Measurements from ENCODE around the gene CLDN34. TPM values are rescaled to one million over a fixed set of nuclear protein-coding genes. Genes with fewer than 3 reads are reported as not detected.

The CLDN34 gene
- total RNA-seq, 4 donors from 2014 or later = 0.26 to 3.1 (median 1.7) TPM; not detected in 1

DNA sequence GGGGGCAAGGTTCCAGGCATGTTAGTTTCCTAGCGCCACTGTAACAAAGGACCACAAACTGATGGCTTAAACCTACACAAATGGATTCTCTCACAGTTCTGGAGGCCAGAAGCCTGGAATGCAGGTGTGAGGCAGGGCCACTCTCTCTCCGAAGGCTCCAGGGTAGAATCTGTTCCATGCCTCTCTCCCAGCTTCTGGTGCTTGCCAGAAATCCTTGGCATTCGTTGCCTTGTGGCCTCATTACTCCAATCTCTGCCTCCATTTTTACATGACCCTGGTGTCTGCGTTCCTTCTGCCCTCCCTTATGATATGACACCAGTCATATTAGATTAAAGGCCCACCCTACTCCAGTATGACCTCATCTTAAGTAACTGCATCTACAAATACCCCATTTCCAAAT, 39.6 kb downstream of the CLDN34 start:
- TF ChIP-seq POLR2A (IDR thresholded peaks at IDR 0.05) (no peak), CTCF (IDR thresholded peaks at IDR 0.05) (no peak)
- DNase-seq = no peak
- H3K4me3 ChIP-seq = no peak overlapping the region
- no peak overlapping the region for H3K27ac ChIP-seq
- H3K36me3 ChIP-seq = no peaks in the 10 kb centered on the region
- H3K9me3 ChIP-seq = no peaks in the 10 kb centered on the region
- intact Hi-C loops (cut with DNase I) = no loop called here
- WGBS, 2 donors = 68% methylated on average over 4 of the region's 4 CpGs; no CpG with 5 or more reads in 1 of the 2 donors
- peaks cover 0 to 25% (median 11%) of the 10 kb centered on the region in 3 donors for H3K4me1 ChIP-seq
- no peaks in the 10 kb centered on the region for H3K27me3 ChIP-seq

DNA sequence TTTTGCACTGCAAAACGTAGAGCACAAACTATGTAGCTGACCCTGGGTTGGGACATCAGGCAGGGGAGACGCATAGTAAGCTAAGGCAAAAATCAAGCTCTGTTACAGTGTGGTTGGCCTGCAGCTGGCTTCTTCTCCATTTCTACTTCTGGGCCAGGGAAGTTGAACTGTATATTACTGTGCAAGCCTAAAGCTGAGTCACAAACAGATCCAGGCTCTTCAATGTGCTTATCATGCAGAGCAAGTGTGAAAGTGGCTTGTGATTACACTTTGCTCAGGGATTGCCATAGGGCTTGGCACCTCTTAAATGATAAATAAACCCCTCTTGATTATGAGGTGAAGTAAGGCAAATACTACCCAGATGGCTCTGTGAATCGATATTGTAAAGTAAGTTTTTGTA, 40.5 kb downstream of the CLDN34 start:
- intact Hi-C loops (cut with DNase I) = no loop called here
- Histone ChIP-seq H3K4me3 (no peak overlapping the region), H3K36me3 (no peaks in the 10 kb centered on the region), H3K27me3 (no peaks in the 10 kb centered on the region), H3K4me1 (peaks cover 0 to 33% (median 11%) of the 10 kb centered on the region in 3 donors), H3K9me3 (no peaks in the 10 kb centered on the region), H3K27ac (no peak overlapping the region)
- DNase-seq = no peak
- WGBS, 2 donors = 53 to 66% methylated on average over 3 of the region's 3 CpGs
- TF ChIP-seq CTCF (IDR thresholded peaks at IDR 0.05) = no peak
- no peak for TF ChIP-seq POLR2A (IDR thresholded peaks at IDR 0.05)

- Histone ChIP-seq H3K27me3 (no peaks in the 10 kb centered on the region), H3K4me3 (no peak overlapping the region), H3K9me3 (no peaks in the 10 kb centered on the region), H3K4me1 (peaks cover 0 to 34% (median 11%) of the 10 kb centered on the region in 3 donors), H3K27ac (no peak overlapping the region), H3K36me3 (no peaks in the 10 kb centered on the region)
- DNase-seq = no peak
- intact Hi-C loops (cut with DNase I) = no loop called here
- TF ChIP-seq CTCF (IDR thresholded peaks at IDR 0.05) (no peak), POLR2A (IDR thresholded peaks at IDR 0.05) (no peak)
- 40 to 72% methylated on average over 1 to 2 of the region's 2 CpGs for WGBS, 2 donors
Measured at GRCh38 chrX:10008483-10009056, 41.4 kb downstream of the CLDN34 start.

DNA sequence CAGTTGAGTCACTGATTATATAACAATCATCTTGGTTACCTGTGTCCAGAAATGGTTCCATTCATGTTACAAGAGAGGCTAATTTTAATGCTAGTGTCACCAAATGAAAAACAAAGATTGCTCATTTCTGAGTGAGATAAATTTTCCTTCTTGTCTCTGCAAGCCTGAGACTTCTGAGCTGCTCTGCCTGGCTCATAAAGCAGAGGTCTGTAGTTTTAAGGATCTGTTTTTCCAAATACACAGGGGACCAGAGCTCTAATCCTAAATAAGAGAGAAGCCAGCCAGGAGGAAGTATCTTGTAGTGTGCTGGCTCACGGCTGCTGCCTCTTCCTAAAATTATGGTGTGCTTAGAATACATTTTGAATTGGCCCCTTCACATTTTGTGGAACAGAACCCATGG, 42.6 kb downstream of the CLDN34 start:
- no peak overlapping the region for H3K27ac ChIP-seq
- no peaks in the 10 kb centered on the region for H3K27me3 ChIP-seq
- H3K36me3 ChIP-seq = no peaks in the 10 kb centered on the region
- H3K9me3 ChIP-seq = no peaks in the 10 kb centered on the region
- H3K4me1 ChIP-seq = peaks cover 0 to 42% (median 11%) of the 10 kb centered on the region in 3 donors
- WGBS, 2 donors = 25% methylated on average over 1 of the region's 1 CpG; no CpG with 5 or more reads in 1 of the 2 donors
- no peak overlapping the region for H3K4me3 ChIP-seq
- intact Hi-C loops (cut with DNase I) = no loop called here
- DNase-seq = no peak
- no peak for TF ChIP-seq POLR2A (IDR thresholded peaks at IDR 0.05)
- TF ChIP-seq CTCF (IDR thresholded peaks at IDR 0.05) = no peak

DNA sequence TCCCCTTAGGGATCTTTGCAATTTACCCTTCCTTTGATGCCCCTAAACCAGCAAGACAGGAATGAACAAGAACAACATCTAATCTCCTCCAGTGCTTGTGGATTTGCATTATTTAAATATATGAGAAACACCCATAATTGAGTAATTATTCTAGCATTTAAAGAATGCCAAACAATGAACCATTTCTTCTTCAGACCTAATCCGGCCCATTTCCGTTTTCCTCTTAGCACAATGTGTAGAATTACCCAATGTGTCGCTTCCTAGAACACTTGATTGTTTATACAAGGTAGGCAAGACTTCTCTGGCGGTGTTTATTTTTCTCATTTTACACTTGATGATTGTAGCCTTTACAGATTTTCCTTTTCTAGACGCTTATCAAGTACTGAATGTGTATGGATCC, 43.5 kb downstream of the CLDN34 start:
- DNase-seq = no peak
- Histone ChIP-seq H3K4me3 (no peak overlapping the region), H3K4me1 (peaks cover 0 to 42% (median 11%) of the 10 kb centered on the region in 3 donors), H3K9me3 (no peaks in the 10 kb centered on the region), H3K36me3 (no peaks in the 10 kb centered on the region), H3K27me3 (no peaks in the 10 kb centered on the region), H3K27ac (peak overlapping the region in 3 of 4 donors; percentile 16 to 61 (median 32))
- intact Hi-C loops (cut with DNase I) = no loop called here
- TF ChIP-seq POLR2A (IDR thresholded peaks at IDR 0.05) (no peak), CTCF (IDR thresholded peaks at IDR 0.05) (no peak)
- 9 to 17% methylated on average over 5 of the region's 5 CpGs for WGBS, 2 donors

Measured in esophagus squamous epithelium (tissue), 5 donors.